Measurements from ENCODE around the gene TSPAN14. TPM values are rescaled to one million over a fixed set of nuclear protein-coding genes. Genes with fewer than 3 reads are reported as not detected.

The TSPAN14 gene
- polyA plus RNA-seq, 1 donor (not counting 4 experiments of a cell fraction or from before 2014, with no cell fraction given): 71.1 TPM

GRCh38 chr10:80443531-80443974 is 10.6 kb upstream of the TSPAN14 start:
- Histone ChIP-seq H3K9ac (ENCODE audit: control insufficient read depth, extremely low read depth, insufficient read depth, low read length) (no peak overlapping the region), H4K20me1 (ENCODE audit: control insufficient read depth, extremely low read depth, insufficient read depth, low read length) (no peaks in the 10 kb centered on the region), H2AFZ (ENCODE audit: control insufficient read depth, low read length) (no peak overlapping the region), H3K9me3 (ENCODE audit: control insufficient read depth, low read depth, low read length) (no peaks in the 10 kb centered on the region), H3K27ac (ENCODE audit: control insufficient read depth, insufficient read depth, low read length) (no peak overlapping the region), H3K9me1 (ENCODE audit: control insufficient read depth, extremely low read depth, insufficient read depth, low read length) (no peaks in the 10 kb centered on the region), H3K4me1 (ENCODE audit: control insufficient read depth, extremely low read depth, insufficient read depth, low read length) (peaks cover 11% of the 10 kb centered on the region), H3K79me2 (ENCODE audit: control insufficient read depth, insufficient read depth, low read length) (no peaks in the 10 kb centered on the region), H3K36me3 (ENCODE audit: control insufficient read depth in 2 of 2, extremely low read depth in 1 of 2, insufficient read depth in 2 of 2, low read length in 2 of 2) (no peaks in the 10 kb centered on the region), H3K4me2 (ENCODE audit: control insufficient read depth, extremely low read depth, insufficient read depth, low read depth, low read length) (no peak overlapping the region), H3K4me3 (ENCODE audit: control insufficient read depth in 2 of 3, extremely low read depth in 1 of 3, insufficient read depth in 2 of 3, low read depth in 1 of 3, low read length in 3 of 3) (no peak overlapping the region), H3K27me3 (ENCODE audit: control insufficient read depth, extremely low read depth, insufficient read depth, low read length) (no peaks in the 10 kb centered on the region)
- dilution Hi-C loops (cut with MboI; ENCODE audit: extremely low pct_ligation_motif_present, low sequenced_read_pairs): no loop called here
- FAIRE-seq (no peak), DNase-seq (ENCODE audit: low read depth, low spot score) (no peak)
- TF ChIP-seq EZH2 (IDR thresholded peaks at IDR 0.05; ENCODE audit: low read length) (no peak), CTCF (optimal IDR thresholded peaks at IDR 0.05 in 1 of 3, IDR thresholded peaks at IDR 0.05 in 1 of 3, conservative IDR thresholded peaks at IDR 0.05 in 1 of 3; ENCODE audit: extremely low read depth in 1 of 3, insufficient read depth in 2 of 3, low read length in 3 of 3) (peak; percentile 32 to 68 (median 32))

- no peak for DNase-seq (ENCODE audit: low read depth, low spot score)
- Histone ChIP-seq H3K36me3 (ENCODE audit: control insufficient read depth in 2 of 2, extremely low read depth in 1 of 2, insufficient read depth in 2 of 2, low read length in 2 of 2) (no peaks in the 10 kb centered on the region), H3K4me2 (ENCODE audit: control insufficient read depth, extremely low read depth, insufficient read depth, low read depth, low read length) (no peak overlapping the region), H2AFZ (ENCODE audit: control insufficient read depth, low read length) (no peak overlapping the region), H3K9ac (ENCODE audit: control insufficient read depth, extremely low read depth, insufficient read depth, low read length) (no peak overlapping the region), H4K20me1 (ENCODE audit: control insufficient read depth, extremely low read depth, insufficient read depth, low read length) (no peaks in the 10 kb centered on the region), H3K9me1 (ENCODE audit: control insufficient read depth, extremely low read depth, insufficient read depth, low read length) (no peaks in the 10 kb centered on the region), H3K27me3 (ENCODE audit: control insufficient read depth, extremely low read depth, insufficient read depth, low read length) (no peaks in the 10 kb centered on the region), H3K27ac (ENCODE audit: control insufficient read depth, insufficient read depth, low read length) (no peak overlapping the region), H3K79me2 (ENCODE audit: control insufficient read depth, insufficient read depth, low read length) (no peaks in the 10 kb centered on the region), H3K4me3 (ENCODE audit: control insufficient read depth in 2 of 3, extremely low read depth in 1 of 3, insufficient read depth in 2 of 3, low read depth in 1 of 3, low read length in 3 of 3) (no peak overlapping the region), H3K9me3 (ENCODE audit: control insufficient read depth, low read depth, low read length) (no peaks in the 10 kb centered on the region), H3K4me1 (ENCODE audit: control insufficient read depth, extremely low read depth, insufficient read depth, low read length) (peaks cover 11% of the 10 kb centered on the region)
- dilution Hi-C loops (cut with MboI; ENCODE audit: extremely low pct_ligation_motif_present, low sequenced_read_pairs): no loop called here
- TF ChIP-seq EZH2 (IDR thresholded peaks at IDR 0.05; ENCODE audit: low read length): no peak
- TF ChIP-seq CTCF (optimal IDR thresholded peaks at IDR 0.05 in 1 of 3, IDR thresholded peaks at IDR 0.05 in 1 of 3, conservative IDR thresholded peaks at IDR 0.05 in 1 of 3; ENCODE audit: extremely low read depth in 1 of 3, insufficient read depth in 2 of 3, low read length in 3 of 3): no peak
- no peak for FAIRE-seq
Observed at GRCh38 chr10:80444124-80444523, 10.0 kb upstream of the TSPAN14 start.
